ENCODE data around the gene TM4SF5. TPM values are rescaled to one million over a fixed set of nuclear protein-coding genes. Genes with fewer than 3 reads are reported as not detected.
A peak's percentile ranks its signal among the peaks of the same experiment; 100 is the strongest.

The TM4SF5 gene
- total and polyA plus RNA-seq, 10 of the 15 experiments (the other 5 are each of a cell fraction or from before 2014, with no cell fraction given) = 0.40 TPM; not detected in 9

DNA sequence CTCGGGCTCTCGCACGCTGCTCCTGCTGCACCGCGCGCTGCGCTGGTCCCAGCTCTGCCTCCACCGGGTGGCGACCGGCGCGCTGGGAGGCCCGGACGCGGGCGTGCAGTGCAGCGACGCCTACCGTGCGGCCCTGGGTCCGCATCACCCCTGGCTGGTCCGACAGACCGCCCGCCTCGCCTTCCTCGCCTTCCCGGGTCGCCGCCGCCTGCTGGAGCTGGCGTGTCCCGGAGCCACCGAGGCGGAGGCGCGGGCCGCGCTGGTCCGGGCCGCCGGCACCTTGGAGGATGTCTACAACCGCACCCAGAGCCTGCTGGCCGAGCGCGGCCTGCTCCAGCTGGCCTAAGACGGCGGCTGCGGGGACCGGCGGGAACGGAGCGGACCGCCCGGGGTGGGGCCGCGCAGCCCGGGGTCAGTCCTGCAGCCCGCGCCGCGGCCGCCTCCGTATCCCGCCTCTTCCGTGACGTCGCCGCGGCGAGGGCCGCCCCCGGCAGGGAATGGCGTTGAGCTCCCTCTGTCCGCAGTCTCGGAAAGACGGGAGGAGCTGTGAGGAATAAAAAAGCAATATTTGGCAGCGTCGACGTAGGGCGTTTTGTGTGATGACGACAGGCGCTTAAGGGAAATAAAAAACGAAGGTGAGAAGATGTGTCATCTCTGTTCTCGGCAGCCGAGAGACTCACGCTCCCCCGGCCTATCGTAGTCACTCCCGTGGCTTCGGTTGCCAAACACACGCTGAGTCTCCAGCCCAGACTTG is 18.4 kb downstream of the TM4SF5 start:
- FAIRE-seq = peak; percentile 35
- in situ Hi-C loops (cut with MboI) = no loop called here
- H3K4me1 ChIP-seq (ENCODE audit: control insufficient read depth, insufficient read depth, low read length) = peaks cover 12% of the 10 kb centered on the region
- TF ChIP-seq NBN (IDR thresholded peaks at IDR 0.05) = 0 out of 2 replicates have a peak, but pooled peaks have one; percentile 49
- TF ChIP-seq MEF2B (IDR thresholded peaks at IDR 0.05; ENCODE audit: partially characterized antibody, poor library complexity, severe bottlenecking) = peak; percentile 7
- TF ChIP-seq GATAD2B (conservative IDR thresholded peaks at IDR 0.05; ENCODE audit: low read depth) = peak; percentile 99
- TF ChIP-seq GABPA (IDR thresholded peaks at IDR 0.05; ENCODE audit: low read depth) = no peak
- TF ChIP-seq, protein P1, sequence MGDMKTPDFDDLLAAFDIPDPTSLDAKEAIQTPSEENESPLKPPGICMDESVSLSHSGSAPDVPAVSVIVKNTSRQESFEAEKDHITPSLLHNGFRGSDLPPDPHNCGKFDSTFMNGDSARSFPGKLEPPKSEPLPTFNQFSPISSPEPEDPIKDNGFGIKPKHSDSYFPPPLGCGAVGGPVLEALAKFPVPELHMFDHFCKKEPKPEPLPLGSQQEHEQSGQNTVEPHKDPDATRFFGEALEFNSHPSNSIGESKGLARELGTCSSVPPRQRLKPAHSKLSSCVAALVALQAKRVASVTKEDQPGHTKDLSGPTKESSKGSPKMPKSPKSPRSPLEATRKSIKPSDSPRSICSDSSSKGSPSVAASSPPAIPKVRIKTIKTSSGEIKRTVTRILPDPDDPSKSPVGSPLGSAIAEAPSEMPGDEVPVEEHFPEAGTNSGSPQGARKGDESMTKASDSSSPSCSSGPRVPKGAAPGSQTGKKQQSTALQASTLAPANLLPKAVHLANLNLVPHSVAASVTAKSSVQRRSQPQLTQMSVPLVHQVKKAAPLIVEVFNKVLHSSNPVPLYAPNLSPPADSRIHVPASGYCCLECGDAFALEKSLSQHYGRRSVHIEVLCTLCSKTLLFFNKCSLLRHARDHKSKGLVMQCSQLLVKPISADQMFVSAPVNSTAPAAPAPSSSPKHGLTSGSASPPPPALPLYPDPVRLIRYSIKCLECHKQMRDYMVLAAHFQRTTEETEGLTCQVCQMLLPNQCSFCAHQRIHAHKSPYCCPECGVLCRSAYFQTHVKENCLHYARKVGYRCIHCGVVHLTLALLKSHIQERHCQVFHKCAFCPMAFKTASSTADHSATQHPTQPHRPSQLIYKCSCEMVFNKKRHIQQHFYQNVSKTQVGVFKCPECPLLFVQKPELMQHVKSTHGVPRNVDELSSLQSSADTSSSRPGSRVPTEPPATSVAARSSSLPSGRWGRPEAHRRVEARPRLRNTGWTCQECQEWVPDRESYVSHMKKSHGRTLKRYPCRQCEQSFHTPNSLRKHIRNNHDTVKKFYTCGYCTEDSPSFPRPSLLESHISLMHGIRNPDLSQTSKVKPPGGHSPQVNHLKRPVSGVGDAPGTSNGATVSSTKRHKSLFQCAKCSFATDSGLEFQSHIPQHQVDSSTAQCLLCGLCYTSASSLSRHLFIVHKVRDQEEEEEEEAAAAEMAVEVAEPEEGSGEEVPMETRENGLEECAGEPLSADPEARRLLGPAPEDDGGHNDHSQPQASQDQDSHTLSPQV (IDR thresholded peaks at IDR 0.05) = peak; percentile 89
- TF ChIP-seq RAD21 (IDR thresholded peaks at IDR 0.05; ENCODE audit: insufficient read depth, low read depth, low read length) = peak; percentile 38; the same call in 1 of the 2 replicates
- TF ChIP-seq, protein P2, sequence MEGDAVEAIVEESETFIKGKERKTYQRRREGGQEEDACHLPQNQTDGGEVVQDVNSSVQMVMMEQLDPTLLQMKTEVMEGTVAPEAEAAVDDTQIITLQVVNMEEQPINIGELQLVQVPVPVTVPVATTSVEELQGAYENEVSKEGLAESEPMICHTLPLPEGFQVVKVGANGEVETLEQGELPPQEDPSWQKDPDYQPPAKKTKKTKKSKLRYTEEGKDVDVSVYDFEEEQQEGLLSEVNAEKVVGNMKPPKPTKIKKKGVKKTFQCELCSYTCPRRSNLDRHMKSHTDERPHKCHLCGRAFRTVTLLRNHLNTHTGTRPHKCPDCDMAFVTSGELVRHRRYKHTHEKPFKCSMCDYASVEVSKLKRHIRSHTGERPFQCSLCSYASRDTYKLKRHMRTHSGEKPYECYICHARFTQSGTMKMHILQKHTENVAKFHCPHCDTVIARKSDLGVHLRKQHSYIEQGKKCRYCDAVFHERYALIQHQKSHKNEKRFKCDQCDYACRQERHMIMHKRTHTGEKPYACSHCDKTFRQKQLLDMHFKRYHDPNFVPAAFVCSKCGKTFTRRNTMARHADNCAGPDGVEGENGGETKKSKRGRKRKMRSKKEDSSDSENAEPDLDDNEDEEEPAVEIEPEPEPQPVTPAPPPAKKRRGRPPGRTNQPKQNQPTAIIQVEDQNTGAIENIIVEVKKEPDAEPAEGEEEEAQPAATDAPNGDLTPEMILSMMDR (IDR thresholded peaks at IDR 0.05 in 2 of 3, conservative IDR thresholded peaks at IDR 0.05 in 1 of 3; ENCODE audit: control insufficient read depth in 2 of 3, extremely low read depth in 1 of 3, insufficient read depth in 1 of 3, low read depth in 3 of 3, low read length in 3 of 3) = peak; percentile 71 to 86 (median 81)
- peak; percentile 85 for TF ChIP-seq BACH1 (IDR thresholded peaks at IDR 0.05; ENCODE audit: borderline replicate concordance)
- TF ChIP-seq FOXM1 (IDR thresholded peaks at IDR 0.05; ENCODE audit: low read depth, low read length) = no peak
- TF ChIP-seq HDAC2 (IDR thresholded peaks at IDR 0.05) = no peak
- TF ChIP-seq JUND (IDR thresholded peaks at IDR 0.05; ENCODE audit: low read depth, low read length) = no peak
- peak; percentile 80 for TF ChIP-seq CREB1 (IDR thresholded peaks at IDR 0.05; ENCODE audit: low read depth)
- no peak for TF ChIP-seq FOXK2 (IDR thresholded peaks at IDR 0.05)
- no peak for TF ChIP-seq CBX3 (IDR thresholded peaks at IDR 0.05; ENCODE audit: borderline replicate concordance, low read depth)
- no peak for TF ChIP-seq POLR2AphosphoS2 (IDR thresholded peaks at IDR 0.05; ENCODE audit: low read depth, low read length)
- TF ChIP-seq, protein P3, sequence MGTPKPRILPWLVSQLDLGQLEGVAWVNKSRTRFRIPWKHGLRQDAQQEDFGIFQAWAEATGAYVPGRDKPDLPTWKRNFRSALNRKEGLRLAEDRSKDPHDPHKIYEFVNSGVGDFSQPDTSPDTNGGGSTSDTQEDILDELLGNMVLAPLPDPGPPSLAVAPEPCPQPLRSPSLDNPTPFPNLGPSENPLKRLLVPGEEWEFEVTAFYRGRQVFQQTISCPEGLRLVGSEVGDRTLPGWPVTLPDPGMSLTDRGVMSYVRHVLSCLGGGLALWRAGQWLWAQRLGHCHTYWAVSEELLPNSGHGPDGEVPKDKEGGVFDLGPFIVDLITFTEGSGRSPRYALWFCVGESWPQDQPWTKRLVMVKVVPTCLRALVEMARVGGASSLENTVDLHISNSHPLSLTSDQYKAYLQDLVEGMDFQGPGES (IDR thresholded peaks at IDR 0.05) = no peak

More for the DNA sequence above, 18.4 kb downstream of the TM4SF5 start:
- ChIA-PET POLR2A (interaction anchor here (0.7 to 1.8 kb wide), 6 partner anchors 10 to 653 kb away, joined by 3 to 14 read pairs (median 5); partner anchors contain the start of genes ARRB2 and PLD2), RAD21 (ENCODE audit: unreplicated experiment) (interaction anchor here (0.8 to 2.0 kb wide), 11 partner anchors 17 to 946 kb away, joined by 3 to 14 read pairs (median 5); partner anchors contain the start of genes ARRB2, MED11 and PLD2), CTCF (interaction anchor here (0.6 to 2.7 kb wide), 29 partner anchors 11 to 272 kb away, joined by 3 to 16 read pairs (median 4); partner anchors contain the start of genes ARRB2, MED11 and PLD2), SMC1A (ENCODE audit: uncharacterized antibody, unreplicated experiment) (interaction anchor here (0.9 to 2.1 kb wide), 8 partner anchors 10 to 98 kb away, joined by 3 to 9 read pairs (median 4); partner anchors contain the start of gene ARRB2)
- peak overlapping the region; percentile 60 for H3K9ac ChIP-seq (ENCODE audit: control insufficient read depth, insufficient read depth, low read length)
- no peaks in the 10 kb centered on the region for H4K20me1 ChIP-seq (ENCODE audit: control insufficient read depth, insufficient read depth)
- peak overlapping the region; percentile 79 for H3K4me3 ChIP-seq
- intact Hi-C loops (cut with micrococcal nuclease; ENCODE audit: unreplicated experiment) = loop anchor here (5.0 to 10.0 kb wide), 2 partner anchors 55 to 78 kb away; partner anchors contain the start of genes ARRB2, CXCL16, MED11 and ZMYND15
- H2AFZ ChIP-seq (ENCODE audit: control insufficient read depth, low read depth, low read length) = peak overlapping the region; percentile 66
- H3K27me3 ChIP-seq (replicated peaks in 1 of 2; ENCODE audit: control insufficient read depth in 2 of 2, insufficient read depth in 2 of 2, low read length in 1 of 2) = peaks cover 16 to 18% of the 10 kb centered on the region in 2 experiments
- no peaks in the 10 kb centered on the region for H3K36me3 ChIP-seq (ENCODE audit: control insufficient read depth in 2 of 2, insufficient read depth in 2 of 2, low read length in 1 of 2)
- ATAC-seq = peak; percentile 98
- H3K9me3 ChIP-seq (replicated peaks; ENCODE audit: control insufficient read depth, insufficient read depth, low read length) = no peaks in the 10 kb centered on the region
- no TSS peak for BruUV-seq (replicated peaks)
- no peaks in the 10 kb centered on the region for H3K79me2 ChIP-seq (ENCODE audit: control insufficient read depth, insufficient read depth, low read length)
- DNase-seq (ENCODE audit: low read depth, low spot score) = no peak
- peak overlapping the region; percentile 98 for H3K4me2 ChIP-seq (ENCODE audit: control insufficient read depth, insufficient read depth)
- WGBS (ENCODE audit: insufficient coverage, insufficient replicate concordance, low lambda C conversion rate, missing lambda C conversion rate) = under 1% methylated on average over 62 of the region's 91 CpGs
- H3K27ac ChIP-seq (ENCODE audit: control insufficient read depth, insufficient read depth) = peak overlapping the region; percentile 39; the same call in 1 of the 2 replicates

Measured in GM12878 (cell line).